SHP77 (cell line): Measurements from ENCODE around the gene AHNAK2.

Experiments used
- DNase-seq, 2 experiments: peaks; one replicate each; lab custom pipeline; 2025; lab: John Stamatoyannopoulos, UW

The AHNAK2 gene

DNA sequence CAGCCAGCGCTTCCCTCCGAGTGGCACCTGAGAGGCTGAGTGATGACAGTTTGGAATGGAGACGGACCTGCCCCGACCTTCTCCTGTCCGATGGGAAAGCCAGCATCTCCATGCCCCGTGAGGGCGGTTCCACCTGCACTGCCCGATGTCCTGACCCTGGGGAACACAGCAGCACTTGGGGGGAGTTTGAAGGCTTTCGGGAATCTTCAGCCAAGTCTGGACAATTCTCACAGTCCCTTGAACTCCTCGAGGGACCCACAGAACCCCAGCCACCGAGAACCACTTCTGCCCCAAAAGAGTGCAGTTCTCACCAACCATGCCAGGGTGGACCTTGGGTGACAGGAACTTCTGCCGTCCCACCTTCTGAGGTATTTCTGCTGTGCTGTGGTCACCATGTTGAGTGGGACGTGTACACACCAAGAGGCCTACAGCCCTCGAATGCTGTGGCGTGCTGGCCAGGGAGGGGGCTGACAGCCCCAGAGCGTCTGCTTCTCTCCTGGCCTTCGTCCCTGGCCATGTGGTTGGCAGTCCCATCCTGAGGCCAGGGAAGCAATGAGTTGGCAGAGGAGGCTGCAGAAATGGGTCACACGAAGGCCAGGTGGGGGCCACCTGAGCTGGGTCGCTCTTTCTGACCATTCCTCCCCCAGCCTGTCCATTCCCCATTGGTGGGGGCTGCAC, 8.5 kb upstream of the AHNAK2 start:
- no peak for DNase-seq

DNA sequence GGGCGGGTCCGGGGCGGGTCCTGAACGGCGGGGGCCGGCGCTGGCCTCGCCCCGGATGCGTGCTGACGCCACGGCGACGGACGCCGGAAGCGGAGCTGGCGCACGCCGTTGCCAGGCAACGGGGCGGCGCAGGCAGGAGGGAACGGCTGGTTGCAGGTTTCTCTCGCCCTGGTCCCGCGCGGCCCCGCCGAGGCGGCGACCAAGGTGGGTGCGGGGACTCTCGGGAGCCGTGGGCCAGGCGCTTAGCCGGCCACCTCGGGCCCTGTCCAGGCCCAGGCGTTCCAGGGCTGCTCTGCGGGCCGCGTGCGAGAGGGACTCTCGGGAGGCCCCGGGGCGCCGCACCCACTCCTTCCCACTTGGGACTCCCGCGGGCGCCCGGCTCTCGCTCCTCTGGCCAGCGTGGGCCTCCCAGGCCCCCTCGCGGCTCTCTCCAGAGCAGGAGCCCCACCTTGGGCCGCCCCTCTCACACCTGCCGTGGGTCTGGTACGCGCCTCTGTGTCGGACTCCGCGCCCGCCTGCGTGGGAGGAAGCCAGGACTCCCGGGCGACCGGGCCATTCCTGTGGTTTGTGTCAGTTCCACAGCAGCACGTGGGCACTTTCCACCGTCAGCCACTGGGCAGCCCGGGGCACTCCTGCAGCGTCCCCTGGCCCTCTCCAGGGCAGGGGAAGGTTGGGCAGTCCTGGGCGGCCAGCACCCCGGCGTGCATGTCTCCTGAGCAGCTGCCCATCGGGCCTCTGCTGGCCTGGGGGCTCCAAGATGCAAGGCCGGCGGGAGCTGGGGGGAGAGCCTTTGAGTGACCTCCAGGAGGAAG, 7.7 kb upstream of the AHNAK2 start, which contains the start of gene CLBA1:
Gene CLBA1, plus strand, starts transcription at position 114 of the 812 bp plus-strand sequence. Its CDS starts 644 bp downstream, at position 758.
- DNase-seq: peak; percentile 73 to 87

- no peak for DNase-seq
Measured at GRCh38 chr14:104984056-104984894, 6.1 kb upstream of the AHNAK2 start.

DNA sequence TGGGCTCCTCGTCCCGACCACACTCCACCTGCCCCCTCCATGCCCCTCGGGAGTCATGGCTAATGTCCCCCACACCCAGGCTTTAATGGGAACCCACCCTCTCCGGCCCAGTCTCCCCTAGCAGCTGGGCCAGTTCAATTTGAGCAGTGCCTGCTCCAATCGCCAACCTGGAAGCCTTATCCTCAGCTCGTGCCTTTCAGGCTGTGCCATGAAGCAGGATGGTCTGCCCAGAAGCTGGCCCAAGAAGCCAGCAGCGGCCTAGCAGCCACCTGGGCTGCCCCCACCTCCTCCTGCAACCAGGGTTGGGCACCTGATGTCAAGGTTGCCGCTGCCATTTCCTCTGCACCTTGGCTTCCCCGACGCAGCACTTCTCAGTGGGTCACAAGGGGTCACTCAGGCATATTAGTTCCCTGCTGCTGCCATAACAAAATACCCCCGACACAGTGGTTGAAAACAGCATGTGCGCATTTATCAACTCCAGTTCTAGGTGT, 5.1 kb upstream of the AHNAK2 start:
- no peak for DNase-seq

- no peak for DNase-seq
Measured at GRCh38 chr14:104982548-104983230, 4.5 kb upstream of the AHNAK2 start.

DNA sequence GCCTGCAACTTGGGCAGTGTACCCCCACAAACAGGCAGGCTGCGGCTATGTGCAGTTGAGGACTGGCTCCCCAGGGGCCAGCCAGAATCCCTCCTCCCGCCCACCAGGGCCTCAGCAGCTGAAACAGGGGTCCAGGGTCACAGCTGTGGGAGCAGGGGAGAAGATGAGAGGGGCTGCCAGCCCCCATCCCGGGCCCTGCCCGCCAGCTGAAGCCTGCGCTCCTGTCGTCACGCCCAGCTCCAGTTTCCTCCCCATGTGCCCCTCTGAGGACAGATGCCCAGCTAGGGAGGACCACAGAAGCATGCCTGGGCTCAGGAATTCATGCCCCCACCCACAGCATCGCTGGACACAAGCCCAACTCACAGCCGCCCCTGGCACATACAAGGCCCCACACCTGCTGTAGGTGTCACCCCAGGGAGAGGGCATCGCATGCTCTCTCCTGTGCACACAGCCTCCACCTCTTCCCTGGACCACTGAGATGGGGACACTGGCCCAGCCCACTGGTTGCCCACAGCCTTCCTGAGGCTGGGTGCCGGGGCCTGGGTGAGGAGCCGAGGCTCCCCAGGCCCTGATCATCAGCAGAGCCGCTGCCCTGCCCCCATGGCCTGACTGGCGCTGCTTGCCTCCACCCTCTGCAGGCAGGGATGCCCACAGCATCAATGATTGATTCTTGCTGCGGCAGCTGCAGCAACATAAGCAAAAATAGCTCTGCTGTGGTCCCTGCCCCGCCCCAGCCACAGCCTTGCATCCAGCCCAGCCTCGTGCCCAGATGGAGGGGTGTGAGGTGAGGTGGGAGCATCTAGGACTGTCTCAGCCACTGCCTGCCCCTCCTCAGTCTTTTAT, 3.7 kb upstream of the AHNAK2 start:
- DNase-seq: peak; percentile 45 to 78

DNA sequence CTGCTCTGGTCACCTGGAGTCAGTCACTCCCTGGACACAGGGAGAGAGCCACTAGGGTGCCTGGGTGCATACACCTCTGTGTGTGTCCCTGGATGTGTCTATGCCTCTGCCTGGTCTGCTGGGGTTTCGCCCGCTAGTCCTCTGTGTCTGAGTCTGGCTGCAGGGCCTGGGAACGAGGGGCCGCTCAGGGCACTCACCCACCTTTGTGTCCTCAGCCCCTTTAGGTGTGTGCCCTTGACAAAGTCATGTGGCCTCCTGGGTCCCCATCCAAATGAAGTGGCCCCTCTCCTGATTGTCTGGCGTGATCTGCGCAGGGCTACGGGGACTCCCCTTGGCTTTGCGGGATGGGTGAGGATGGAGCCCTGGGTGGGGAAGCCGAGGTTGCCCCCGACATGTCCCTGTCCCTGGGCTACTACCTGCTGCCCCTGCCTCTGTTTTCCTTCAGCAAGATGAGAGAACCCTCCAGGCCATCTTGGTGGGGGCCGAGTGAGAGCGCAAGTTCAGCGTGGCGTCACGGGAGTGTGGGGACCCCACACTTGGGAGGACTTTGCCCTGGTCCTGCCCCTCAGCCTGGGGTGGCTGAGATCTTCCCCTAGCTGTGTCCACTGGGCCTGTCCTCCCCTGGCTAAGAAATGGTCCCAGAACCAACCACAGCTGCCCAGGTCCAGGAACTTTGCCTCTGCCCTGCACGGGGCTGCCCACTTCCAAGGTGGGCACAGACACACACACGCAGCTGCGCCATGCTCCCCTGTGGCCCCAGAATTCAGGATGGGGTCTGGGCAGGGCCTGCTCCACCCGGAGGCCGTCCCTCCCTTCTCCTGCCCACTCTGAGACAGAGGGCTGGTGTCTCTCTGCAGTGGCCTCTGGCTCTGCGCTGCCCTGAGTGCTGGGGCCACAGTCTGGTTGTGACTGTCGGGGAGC, 2.7 kb upstream of the AHNAK2 start:
- no peak for DNase-seq

DNA sequence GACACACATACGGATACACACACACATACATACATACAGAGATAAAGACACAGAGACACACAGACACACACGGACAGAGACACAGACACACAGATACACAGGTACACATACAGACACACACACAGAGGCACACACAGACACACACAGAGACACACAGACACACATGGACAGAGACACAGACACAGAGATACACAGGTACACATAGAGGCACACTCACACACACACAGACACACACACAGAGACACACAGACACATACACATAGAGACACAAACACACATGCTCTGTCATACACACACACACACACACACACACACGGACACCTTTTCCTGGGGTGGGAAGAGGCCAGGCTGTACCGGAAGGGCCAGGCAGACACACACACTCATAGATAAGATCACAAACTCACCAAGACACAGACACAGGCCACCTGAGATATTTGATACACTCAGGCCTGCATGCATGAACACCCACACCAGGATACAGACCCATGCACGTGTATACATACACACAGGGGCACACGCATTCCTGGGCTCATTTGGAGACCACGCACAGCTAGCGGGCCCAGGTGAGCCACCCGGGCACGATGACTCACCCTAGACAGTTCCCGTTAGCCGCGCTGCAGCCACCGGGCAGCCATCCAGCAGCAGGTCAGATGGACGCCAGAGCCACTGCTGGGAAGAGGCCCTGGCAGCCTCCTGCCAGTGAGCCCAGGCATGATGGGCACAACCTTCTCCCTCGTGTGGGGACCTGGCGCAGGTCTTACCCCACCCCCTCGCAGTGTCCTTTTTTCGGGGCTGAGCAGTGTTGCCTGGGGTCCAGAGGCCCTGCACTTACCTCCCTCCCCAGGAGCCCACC, 1.8 kb upstream of the AHNAK2 start:
- DNase-seq: peak; percentile 37 to 48

- no peak for DNase-seq
Measured at GRCh38 chr14:104978746-104979691, 845 bp upstream of the AHNAK2 start.

- no peak for DNase-seq
Measured at GRCh38 chr14:104977008-104977680, 1.0 kb downstream of the AHNAK2 start.

GRCh38 chr14:104976198-104977007, 1.8 kb downstream of the AHNAK2 start:
- peak; percentile 79 to 87 for DNase-seq

GRCh38 chr14:104975481-104976197, 2.5 kb downstream of the AHNAK2 start:
- no peak for DNase-seq

- no peak for DNase-seq
Measured at GRCh38 chr14:104974665-104975390, 3.3 kb downstream of the AHNAK2 start.

DNA sequence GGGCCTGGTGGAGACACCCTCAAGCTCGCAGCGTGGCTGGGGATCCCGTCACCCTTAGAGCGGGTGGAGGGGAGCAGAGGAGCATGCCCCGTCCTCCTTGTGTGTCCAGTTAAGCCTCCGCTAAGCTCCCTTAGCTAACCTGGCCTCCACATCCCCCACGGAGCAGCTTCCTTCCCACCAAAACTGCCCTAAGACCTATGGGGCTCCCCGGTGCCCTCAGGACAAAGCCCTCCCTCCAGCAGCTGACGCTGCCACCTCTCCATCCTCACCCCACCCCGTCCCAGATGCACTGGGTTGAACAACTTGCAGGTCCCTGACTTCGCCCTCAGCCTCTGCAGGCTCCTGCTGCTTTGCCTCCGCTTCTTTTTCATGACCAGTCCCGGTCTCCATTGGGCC, 4.0 kb downstream of the AHNAK2 start:
- DNase-seq: no peak
